Umbilical cord (tissue), 2 donors: Measurements from ENCODE around the gene PTPN20. TPM values are rescaled to one million over a fixed set of nuclear protein-coding genes. Genes with fewer than 3 reads are reported as not detected.

Experiments used
- DNase-seq: peaks from one replicate; pipeline ENCODE4 v3.0.0-alpha.2; 2015; ENCODE audit warnings: low spot score
- total RNA-seq: library from RNA; depleted of rRNA; stranded (reverse); fragments of >200 nt; gene quantifications from one replicate; pipeline ENCODE4 v1.2.3, GENCODE V29; 2014; ENCODE audit warnings: low replicate concordance; ENCODE audit not compliant: insufficient read depth

Gene PTPN20
- total RNA-seq, 1 donor from 2014 or later = 11.1 TPM

DNA sequence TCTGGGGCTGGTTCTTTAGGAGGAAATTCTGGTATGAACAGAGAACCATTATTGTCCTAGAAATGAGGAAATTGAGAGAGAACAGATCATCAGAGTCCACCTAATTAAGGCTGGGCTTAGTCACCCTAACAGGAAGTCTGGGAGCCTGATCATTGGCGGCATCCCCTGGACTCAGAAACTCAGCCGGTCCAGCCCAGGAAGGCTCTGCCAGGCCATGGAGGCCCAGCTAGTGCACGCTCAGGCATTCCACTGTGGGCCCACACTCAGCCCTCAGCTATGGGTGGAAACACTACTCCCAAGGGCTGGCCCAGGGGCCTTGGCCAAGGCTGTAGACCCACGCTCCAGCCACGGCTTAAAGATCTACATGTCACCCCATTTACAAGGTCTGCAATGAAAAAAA, 109.2 kb downstream of the PTPN20 start:
- no peak for DNase-seq

DNA sequence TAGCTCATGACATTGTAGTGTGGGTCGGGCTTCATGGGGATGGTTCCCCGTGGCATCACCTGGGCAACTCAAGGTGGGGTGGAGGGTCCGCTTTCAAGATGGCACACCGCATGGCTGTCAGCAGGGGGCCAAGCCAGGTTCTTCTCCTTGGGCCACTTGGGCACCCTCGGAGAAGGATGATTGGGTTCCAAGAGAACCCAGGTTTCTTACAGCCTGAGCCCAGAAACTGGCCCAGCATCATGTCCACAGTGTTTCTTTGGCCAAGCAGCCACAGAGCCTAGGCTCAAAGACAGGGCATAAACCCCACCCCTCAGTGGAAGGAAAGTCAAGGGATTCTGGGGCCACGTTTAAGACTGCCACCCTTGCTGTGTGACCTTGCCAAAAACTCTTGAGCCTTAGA, 110.6 kb downstream of the PTPN20 start:
- DNase-seq = no peak

DNA sequence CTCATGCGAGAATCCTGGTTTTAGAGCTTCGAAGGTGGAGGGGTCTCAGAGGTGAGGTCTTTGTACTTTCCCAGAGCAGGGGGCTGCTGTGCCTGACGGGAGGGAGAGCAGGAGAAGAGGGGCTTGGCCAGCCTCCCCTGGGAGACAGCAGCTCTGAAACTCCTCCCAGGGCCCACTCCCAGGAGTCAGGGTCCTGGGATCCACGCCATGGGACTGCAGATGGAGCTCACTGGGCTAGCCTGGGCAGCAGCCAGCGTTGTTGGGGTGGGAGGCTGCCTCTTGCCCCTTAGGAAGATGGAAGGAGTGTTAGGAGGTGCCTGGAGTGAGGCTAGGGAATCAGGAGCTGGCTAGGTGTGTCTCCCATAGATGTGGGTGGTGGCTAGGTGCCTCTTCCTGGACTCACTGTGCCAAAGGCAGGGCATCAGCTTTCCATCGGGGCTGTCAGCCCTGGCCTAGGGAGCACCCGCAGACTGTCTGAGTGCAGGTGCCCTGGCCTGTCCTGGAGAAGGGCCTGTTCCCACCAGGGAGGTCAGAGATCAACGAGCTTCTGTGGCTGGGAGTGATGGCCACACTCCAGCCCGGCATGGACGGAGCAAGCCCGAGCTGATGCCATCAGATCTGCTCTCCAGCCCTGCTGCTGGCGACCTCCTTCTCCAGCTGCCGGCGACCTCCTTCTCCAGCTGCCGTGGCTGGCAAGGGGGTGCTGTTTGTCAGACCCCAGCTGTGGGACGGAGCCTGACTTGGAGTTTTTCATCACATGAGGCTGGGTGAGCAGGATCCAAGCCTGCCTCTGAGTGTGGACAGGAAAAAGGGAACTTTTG, 111.3 kb downstream of the PTPN20 start:
- no peak for DNase-seq

DNA sequence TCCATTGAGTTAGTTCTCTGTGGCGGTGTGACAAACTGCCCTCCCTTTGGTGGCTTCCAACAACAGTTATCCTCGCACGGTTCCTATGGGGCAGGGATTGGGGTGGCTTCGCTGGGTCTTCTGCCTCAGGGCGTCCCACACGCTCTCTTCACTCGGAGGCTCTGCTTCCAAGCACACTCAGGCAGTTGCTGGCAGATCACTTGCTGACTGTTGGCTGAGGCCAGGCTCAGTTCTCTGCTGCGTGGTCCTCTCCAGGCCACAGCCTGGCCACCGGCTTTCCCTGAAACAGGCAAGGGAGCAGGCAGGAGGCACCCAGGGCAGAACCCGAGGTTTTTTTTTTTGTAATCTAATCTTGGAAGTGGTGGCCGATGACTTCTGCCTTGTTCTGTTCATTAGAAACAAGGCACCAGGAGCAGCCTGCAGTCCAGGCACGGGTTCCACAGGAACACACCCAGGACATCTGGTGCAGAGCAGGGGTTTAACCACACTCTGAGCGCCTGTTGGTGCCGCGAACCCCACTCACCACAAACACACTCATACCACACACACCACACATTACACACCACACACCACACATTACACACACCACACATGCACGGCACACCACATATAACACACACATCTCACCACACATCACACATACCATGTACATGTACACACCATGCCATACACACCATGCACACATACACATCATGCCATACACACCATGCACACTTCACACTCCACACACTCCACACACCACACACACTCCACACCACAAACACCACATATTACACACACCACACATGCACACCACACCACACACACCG, 112.2 kb downstream of the PTPN20 start:
- DNase-seq = no peak

DNA sequence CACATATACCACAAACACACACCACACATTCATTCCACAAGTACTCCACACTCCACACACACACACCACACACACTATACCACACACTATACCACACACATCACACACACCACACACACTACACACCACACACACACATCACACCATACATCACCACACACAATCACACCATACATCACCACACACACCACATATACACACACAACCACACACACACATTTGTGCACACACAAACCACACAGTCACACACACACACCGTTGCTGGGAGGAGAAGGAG, 112.8 kb downstream of the PTPN20 start:
- no peak for DNase-seq

DNA sequence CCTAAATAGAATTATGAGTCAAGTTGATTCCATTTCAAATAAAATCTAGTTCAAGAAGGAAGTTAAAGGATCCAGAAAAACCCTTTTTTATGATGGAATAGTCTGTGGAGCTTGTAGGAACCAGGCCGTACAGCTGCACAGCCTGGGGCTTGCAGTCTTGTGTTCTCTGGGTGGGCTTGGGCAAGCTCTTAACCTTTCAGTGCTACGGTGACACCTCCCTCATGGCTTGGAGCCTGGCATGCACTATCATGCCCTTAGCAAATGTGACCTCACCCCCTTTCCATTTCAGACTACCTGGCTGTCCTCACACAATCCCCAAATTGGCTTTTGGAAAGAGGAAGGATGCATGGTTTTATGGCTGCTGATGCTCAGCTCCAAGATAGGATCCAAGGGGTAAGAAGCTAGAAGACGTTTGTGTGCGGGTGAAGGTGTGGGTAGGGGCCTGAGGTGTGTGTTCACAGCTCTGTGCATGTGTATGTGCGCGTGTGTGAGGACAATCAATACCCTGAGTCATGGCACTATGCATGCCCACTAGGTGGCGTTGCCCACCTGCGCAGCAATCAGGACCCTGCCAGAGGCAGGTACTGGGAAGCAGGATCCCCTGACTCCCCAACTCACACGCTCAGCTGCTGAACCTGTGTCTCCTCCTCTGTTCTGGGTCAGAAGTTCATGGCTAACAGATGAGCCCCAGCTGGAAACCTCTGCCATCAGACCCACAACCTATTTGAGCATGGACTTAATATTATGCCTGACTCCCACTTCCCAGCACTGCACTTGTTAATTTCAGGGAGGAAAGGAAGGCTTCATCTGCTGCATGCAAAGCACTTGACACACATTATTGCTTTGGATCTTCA, 113.4 kb downstream of the PTPN20 start:
- peak; percentile 41 for DNase-seq

DNA sequence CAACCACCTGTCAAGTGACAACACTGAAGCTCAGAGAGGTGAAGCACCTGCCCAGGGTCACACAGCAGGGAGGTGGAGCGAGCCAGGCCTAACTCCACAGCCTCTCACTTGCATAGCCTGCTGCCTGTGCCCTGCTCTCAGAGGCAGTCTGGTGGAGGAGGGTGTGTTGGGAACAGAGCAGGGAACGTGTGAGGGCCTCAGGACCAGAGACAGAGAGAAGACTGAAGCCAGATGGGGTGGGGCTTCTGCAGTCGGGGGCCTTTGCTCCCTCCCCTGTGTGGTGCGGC, 114.0 kb downstream of the PTPN20 start:
- DNase-seq = no peak

DNA sequence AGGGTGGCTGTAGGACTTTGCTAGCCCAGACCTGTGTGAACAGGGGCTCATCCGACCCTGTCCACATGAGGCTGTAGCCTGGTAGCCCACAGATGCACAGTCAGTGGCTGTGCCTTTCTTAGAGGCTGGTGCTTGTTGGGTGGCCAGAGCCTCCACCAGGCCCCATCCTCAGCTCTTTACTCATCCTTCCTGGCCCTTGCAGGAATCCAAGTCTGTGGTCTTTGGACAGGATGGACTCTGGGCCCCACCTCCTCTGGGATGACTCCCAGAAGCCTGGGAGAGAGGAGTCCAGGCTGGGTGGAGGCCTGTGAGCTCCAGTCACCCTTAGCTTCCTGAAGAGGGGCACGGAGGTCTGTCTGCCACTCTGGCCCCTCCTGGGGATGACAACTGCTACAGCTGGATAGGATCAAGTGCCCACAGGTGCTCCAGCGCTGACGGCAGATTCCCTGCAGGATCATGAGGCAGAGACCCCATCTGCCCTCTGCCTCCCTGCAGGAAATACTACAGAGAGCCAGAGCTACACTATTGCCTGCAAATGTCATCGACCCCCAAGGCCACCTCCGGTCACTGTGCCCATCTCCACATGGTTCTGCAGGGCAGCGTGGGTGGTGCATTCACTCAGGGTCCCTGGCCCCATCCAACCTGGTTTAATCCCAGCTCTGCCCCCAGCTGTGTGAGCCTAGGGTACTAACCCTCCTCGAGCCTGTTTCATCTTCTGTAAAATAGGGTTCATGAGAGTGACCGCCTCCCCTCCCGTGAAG, 114.5 kb downstream of the PTPN20 start:
- peak; percentile 63 for DNase-seq

DNA sequence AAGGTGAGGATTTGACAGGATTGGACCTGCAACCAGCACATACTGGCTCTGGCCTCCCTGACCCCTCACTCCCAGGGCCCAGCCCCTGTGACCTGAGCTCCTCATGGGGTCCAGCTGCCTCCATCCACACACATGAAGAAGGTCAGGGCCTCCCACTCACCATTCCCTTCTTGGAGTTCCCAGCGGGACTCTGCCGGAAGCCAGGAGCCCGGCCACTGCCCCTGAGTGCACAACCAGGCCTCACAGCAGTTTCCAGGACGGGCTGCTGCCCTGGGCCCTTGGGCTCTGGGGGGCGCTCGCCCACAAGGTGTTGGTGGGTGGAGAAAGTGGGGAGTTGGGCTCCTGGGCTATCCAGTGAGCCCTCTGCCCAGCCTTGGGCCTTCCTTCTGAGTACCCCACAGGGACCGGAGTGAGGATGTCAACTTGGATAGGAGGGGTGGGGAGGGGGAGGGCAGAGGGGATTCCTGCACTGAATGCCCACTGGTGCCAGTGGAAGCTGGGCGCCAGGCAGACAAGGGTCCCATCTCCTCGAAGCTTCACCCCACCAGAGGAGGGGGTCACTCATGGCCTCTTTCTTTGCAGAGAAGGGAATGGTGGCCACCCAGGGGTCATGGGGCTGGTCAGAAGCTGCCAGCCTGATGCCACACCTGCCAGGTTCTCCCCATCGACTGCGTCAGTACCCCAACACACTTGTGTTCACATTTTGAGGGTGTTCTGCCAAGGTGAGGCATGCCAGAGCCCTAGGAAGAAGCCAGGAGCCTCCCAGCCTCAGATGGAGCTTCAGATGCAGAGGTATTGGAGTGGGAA, 115.3 kb downstream of the PTPN20 start:
- no peak for DNase-seq

DNA sequence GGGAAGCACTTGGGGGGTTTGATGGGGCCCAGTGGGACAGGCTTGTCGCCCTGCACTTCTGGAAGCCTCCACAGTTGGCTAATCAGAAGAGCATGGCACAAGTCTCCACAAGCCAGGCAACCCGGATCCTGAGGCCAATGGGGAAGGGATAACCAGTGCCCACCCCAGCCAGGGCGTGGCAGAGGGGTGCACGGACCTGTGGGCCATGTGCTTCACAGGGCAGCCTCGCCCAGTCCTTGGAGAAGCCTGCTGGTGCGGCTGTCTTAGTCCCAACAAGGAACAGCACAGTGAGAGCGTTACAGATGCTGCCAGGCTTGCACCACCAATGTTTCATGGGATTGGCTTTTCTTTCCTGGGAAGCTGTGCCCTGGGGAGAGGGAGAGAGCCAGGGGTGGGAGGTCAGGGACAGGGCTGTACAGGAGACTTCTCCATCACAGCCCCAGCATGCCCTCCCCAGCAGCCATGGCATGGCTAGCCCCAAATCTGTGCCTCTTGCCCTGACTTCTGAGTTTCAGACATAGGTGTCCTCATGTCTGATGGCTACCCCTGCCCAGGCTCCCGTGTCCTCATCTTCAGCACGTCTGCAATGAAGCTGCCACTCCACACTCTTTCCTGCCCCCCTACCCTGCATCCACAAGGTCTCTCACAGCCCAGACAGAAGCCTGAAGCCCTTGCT, 116.0 kb downstream of the PTPN20 start:
- DNase-seq = no peak

DNA sequence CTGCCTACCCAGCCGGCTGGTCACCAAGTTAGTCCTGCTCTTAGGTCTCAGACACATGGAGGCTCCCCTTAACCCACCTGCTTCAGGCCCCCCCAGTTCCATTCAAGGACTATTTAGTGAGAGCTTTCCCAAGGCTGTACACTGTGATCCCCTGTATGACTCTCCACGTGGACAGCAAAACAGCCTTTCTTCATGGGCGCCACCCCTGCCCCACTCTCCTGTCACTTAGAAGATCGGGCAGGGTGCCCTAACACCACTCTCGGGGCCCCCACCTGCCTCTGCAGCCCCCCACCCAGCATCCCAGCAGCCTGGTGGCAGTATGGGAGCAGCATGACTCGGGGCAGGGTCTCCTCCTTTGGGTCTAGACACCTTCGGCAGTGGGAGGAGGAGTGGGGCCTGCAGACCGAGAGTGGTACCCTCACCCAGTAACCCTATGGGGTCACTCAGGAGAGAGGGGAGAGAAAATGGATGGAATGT, 116.6 kb downstream of the PTPN20 start:
- no peak for DNase-seq

DNA sequence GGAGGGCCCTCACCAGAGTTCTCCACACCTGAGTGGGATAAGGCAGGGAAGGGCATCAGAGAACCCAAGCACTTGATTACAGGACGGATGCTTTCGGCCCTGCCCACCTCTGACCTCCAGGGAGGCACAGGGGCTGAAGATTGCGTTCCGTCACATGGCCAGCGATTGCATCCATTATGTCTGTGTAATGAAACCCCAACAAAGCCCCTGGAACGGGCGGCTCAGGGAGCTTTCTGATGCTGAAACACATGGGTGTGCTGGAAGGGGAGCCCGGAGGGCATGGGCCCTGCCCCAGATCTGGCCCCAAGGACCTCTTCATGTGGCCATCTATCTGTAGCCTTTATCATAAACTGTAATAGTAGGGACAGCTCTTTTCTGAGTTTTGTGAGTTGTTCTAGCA, 117.2 kb downstream of the PTPN20 start:
- no peak for DNase-seq

DNA sequence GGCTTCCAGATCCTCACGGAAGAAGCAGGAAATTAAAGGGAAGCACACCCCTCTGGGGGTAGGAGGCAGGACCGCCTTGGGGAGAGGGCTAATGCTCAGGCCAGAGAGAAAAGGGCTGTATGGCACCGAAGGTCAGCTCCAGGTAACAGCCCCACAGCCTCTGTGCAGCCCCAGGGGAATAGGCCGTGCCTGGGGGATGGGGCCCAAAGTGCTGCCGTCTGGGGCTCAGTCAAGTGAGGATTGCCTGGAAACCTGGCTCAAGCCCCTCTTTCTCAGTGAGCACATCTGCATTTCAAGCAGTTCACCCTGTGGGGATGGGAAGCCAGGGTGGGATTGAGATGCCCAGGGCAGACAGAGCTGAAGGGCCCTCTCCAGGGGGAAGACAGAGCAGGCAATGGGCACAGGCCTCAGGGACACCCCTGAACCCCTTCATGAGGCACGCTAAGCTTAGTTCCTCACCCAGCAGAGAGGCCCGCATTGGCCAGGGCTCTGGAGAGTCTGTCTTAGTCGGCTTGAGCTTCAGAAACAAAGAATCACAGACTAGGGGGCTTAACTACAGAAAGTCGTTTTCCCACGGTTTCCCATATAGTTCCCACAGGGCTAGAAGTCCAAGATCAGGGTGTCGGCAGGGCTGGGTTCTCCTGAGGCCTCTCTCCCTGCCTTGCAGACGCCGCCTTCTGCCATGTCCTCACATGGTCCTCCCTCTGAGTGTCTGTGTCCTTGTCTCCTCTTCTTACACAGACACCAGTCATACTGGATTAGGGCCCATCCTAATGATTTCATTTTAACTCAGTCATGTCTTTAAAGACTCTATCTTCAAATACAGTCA, 118.2 kb downstream of the PTPN20 start:
- no peak for DNase-seq

DNA sequence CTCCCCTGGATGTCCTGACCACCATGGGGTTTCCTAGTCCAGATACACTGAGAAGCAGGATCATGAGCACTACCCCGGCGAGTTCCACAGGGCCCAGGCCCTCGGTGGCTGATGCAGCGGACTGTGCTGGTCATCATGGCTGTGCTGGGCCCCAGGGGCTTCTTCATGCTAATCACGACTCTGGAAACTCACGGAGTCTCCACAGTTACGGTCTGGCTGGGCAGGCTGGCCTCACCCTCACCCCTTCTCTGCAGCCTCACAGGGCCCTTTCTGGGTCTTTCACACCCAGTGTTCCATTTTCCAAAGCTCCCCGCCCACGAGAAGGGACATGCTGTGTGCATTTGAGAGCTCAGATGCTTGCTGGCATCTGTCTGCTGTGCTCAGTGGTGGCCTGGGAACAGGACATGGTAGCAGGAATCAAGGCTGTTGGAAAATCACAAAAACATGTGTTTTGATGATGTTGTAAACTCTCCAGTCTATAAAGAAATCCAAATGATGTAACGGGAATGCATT, 119.0 kb downstream of the PTPN20 start:
- DNase-seq = no peak

DNA sequence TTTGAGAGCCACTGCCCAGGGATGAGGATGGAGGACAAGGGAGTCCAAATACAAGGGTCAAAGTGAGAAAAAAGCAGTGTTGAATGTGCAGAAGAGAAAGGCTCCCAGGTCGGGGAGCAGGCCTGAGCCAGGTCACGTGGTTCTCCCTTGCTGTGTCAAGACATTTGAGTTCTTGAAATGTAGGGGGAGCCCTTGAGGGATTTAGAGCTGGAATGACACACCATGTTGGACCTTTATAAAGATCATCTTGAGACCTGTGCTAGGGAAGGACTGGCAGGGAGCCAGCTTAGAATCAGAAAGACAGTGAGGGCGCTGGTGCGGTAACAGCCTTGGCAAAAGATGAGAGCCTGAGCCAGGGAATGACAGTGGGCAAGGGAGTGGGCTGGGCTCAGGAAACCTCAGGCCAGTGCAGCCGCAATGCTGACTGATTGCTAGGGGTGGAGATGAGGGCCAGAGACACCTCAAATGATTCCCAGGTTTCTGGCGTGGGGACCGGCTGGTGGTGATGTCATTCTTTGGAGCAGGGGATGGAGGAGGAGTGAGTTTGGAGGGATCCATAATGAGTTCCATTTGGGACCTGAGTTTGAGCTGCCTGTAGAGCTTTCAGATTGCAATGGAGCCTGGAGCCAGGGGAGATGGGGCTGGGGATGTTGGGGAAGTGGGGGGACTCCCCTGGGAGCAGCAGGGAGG, 120.1 kb downstream of the PTPN20 start:
- no peak for DNase-seq

DNA sequence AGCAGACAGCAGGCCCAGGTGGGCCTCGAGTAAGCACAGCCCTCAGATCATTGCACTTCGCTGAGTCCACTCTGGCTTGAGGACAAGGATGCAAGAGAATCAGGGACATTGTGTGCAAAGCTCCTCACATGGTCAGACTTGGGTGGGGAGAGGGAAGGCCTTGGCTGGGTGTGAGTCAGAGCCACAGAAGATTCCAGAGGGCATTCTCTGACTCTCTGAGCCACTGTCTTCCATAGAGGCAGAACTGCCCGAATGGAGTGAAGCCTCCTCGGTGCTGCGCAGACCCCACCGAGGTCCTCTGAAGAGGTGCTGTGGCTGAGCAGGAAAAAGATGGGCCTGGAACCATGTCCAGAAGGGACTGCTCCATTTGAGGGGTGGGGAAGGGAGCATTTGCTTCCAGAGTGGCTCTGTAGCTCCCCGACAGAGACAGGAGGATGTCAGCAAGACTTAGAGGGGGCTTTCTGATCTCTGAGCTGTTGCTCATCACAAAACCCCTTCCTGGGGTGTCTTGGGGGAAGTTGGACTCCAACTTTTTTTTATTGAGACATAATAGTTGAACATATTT, 120.8 kb downstream of the PTPN20 start:
- no peak for DNase-seq

DNA sequence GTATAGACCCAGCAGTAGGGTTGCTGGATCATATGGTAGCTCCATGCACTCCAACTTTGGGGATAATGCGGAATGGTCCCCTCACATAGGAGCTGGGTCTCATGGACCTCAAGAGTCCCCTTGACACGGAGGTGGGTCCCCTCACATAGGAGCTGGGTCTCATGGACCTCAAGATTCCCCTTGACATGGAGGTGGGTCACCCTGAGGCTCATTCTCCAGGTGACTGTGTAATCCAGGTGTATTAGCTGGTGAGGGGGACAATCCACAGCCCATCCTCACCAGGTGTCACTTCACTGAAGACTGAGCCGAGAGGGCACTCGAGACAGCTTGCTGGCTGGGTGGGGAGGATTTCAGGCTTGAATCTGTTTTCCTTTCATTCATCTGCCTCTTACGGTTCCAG, 121.9 kb downstream of the PTPN20 start:
- no peak for DNase-seq
